HG03442 (cell line): ENCODE measurements around the gene ZNF426.

Experiments used
- ATAC-seq: cut with Tn5 transposase; IDR thresholded peaks from one replicate; pipeline ENCODE4 v1.9.1; 2021; ENCODE audit warnings: mild to moderate bottlenecking, moderate library complexity; ENCODE audit not compliant: unreplicated experiment

ZNF426 gene

DNA sequence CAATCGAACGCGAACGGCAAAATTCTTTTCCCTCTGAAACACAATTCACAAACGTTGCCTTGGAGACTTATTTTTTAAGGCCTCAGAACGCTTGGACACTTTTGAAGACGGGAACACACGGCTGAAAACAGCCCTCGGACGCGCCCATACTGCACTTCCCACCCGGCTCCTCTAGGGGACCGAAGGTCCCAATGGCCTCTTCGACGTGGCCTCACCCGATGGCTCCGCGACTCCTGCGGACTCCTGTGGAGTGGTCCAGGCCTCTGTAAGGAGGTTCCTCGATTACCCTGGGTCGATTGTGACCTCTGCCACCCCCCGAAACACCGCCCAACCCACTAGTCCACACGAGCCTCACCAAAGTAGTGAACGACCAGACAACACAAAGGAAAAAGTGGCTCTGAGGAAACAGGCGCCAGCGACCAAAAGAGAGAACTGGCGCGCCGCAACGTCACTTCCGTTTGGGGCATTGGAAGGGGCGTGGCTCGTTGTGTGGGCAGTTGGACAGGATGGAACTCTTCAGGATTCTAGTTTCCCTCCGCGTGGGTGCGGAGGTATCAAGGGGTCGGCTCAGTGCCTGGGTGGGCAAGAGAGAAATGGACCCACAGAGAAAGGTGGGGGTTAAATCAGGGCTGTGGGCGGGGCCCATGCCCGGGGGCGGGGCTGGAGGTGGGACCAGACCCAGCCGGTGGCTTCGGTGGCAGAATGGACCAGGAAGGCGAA is 40.1 kb downstream of the ZNF426 start, which contains the start of gene ZNF560:
Gene ZNF560 (minus strand): TSS at position 434 of the 720 bp plus-strand sequence. CDS start 23,303 bp downstream, outside the sequence.
- no peak for ATAC-seq

DNA sequence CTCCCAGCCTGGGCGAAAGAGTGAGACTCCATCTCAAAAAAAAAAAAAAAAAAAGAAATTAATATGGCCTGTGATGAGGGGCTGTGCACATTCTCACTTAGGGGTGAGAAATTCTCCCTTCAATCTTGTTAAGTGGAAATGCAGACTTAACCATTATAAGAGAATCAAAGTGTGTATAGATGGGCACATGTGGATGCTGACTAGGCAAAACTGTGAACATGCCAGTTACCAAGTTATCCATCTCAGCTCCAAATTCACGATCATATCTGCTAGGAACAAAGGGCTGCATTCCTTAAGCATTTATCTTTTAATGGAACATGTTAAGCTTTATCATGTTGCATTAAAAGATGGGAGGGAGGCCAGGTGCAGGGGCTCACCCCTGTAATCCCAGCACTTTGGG is 44.3 kb downstream of the ZNF426 start:
- ATAC-seq, result no peak

DNA sequence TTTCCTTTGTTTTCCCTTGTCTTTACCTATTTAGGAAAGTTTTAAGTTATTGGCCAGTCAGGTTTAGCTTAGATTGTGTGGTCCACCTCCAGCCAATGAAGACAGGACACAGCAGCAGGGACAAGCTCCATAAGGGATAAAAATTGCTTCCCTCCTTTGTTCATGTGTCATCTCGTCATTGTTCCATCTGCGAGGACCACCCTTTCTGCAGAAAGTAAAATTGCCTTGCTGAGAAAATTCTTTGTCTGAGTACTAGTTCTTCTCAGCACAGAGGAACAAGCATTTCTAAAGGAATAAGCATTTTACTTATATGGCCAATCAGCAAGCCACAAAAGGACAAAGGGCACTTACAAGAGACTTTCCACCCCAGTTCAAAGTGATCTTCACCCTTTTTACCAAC is 51.4 kb downstream of the ZNF426 start:
- no peak for ATAC-seq

DNA sequence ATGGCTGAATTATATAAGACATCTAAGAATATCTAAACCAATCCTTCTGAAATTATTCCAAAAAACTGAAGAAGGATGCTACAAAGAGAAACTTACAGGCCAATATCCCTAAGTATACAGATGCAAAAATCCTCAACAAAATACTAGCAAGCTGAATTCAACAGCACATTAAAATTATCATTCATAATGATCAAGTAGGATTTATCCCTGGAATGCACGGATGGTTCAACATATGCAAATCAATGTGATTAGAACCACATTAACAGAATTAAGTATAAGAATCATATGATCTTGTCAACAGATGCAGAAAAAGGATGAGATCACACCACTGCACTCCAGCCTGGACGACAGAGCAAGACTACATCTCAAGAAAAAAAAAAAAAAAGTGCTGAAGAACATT is 53.3 kb downstream of the ZNF426 start:
- no peak for ATAC-seq

DNA sequence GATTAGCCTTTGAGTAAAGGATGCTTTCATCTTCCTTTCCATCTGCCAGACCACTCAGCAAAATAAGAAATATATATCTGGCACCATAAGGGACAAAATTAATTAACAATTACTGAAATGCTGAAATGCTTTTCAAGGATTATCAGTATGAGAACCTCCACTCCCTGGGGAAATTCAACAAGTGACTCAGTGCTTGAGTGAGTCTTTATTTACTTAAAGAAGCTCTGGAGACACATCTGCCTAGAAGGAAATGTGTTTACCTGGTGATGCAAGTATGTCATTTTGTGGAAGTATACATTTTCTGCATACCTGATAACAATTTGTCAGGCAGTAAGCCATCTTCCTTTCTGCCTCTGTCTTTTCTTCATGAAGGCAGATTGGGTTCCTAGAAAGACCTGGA is 63.5 kb downstream of the ZNF426 start:
- ATAC-seq, result no peak
